ENCODE data around the gene MAP3K20. TPM values are rescaled to one million over a fixed set of nuclear protein-coding genes. Genes with fewer than 3 reads are reported as not detected.
A peak's percentile ranks its signal among the peaks of the same experiment; 100 is the strongest.

Gene MAP3K20
- total and polyA plus RNA-seq, 2 of the 8 experiments (the other 6 are each of a cell fraction or from before 2014, with no cell fraction given): 3.1 to 11.1 TPM

DNA sequence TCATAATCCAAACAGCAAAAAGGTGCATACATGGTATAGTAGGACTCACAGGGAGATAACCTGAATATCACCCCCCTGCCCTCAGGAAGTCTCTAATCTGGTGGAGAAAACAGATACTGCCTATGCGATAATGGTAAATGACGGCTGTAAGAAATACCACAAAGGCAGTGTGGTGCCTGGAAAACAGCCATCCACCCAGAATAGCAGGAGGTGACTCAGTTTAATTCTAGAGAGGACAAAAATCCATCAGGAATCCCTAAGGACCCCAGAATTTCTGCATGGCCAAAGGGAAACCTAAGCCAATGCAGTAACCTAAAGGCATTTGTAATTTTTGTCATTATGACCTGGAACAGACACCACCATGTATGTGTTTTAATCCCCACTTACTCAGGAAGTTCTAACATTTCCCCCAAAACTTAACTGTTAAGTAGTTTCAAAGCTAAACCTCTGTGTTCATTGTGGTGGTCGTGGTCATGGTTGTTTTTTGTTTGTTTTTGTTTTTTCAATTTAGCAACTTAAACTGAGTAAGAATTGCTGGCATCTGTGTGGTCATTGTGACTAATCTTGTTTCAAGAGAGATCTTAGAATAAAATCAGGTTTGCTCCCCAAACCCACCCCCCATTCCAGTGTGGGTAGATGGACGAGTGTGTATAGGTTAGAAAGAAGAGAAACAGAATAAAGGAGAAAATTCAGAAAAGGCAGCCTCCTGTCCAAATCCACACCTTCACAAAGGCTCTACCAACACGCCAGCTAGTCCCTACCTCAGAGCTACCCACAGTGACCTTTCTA, 157.5 kb downstream of the MAP3K20 start:
- no peak overlapping the region for H3K4me2 ChIP-seq (ENCODE audit: insufficient read depth in 1 of 2, low read depth in 2 of 2, low read length in 2 of 2)
- POLR2A ChIA-PET (ENCODE audit: partially characterized antibody): no interaction called here
- H3K79me1 ChIP-seq (ENCODE audit: low read depth, low read length): no peaks in the 10 kb centered on the region
- DNase-seq (ENCODE audit: low read depth in 1 of 2, low spot score in 2 of 2): no peak
- no peak overlapping the region for H3K14ac ChIP-seq (ENCODE audit: insufficient read length)
- no peak overlapping the region for H4K91ac ChIP-seq (replicated peaks; ENCODE audit: insufficient read length, low read length)
- H3K4me3 ChIP-seq (ENCODE audit: extremely low read depth in 1 of 4, insufficient read depth in 2 of 4, low read depth in 3 of 4, low read length in 4 of 4): no peak overlapping the region
- 0 out of 8 replicates have a peak, but pooled peaks cover 0 to 6% (median 0%) of the 10 kb centered on the region in 4 experiments for H3K36me3 ChIP-seq (ENCODE audit: control insufficient read depth in 2 of 4, insufficient read depth in 4 of 4, low read length in 3 of 4)
- no peak overlapping the region for H3K9ac ChIP-seq (replicated peaks in 1 of 4; ENCODE audit: extremely low read depth in 1 of 4, low read depth in 3 of 4, low read length in 3 of 4)
- CTCF ChIA-PET (ENCODE audit: partially characterized antibody): interaction anchor here (1.0 to 2.3 kb wide), 3 partner anchors 14 to 205 kb away, joined by 3 to 7 read pairs (median 4); no protein-coding TSS in a partner anchor
- no peak overlapping the region for H2BK20ac ChIP-seq (ENCODE audit: low read length)
- whole genome bisulfite sequencing, 2 experiments (ENCODE audit: extremely low coverage in 1 of 2, insufficient coverage in 1 of 2, insufficient read length in 1 of 2, insufficient replicate concordance in 2 of 2, low coverage in 1 of 2, low lambda C conversion rate in 2 of 2, missing lambda C conversion rate in 1 of 2): 84% methylated on average over 5 of the region's 5 CpGs; no CpG with 5 or more reads in 1 of the 2 experiments
- H2BK120ac ChIP-seq (replicated peaks; ENCODE audit: low read depth, low read length): no peak overlapping the region
- no peak overlapping the region for H3K56ac ChIP-seq (replicated peaks; ENCODE audit: insufficient read length, low read depth, low read length)
- H3K9me3 ChIP-seq (ENCODE audit: insufficient read depth in 2 of 2, low read depth in 1 of 2, low read length in 1 of 2): peaks cover 2 to 8% of the 10 kb centered on the region in 2 experiments; a peak in 1 of 4 replicates
- no peak for FAIRE-seq
- H3K4me1 ChIP-seq (replicated peaks in 1 of 4; ENCODE audit: control insufficient read depth in 3 of 4, insufficient read depth in 4 of 4, low read length in 3 of 4): peaks cover 2 to 5% (median 2%) of the 10 kb centered on the region in 4 experiments; a peak in 3 of 7 replicates
- no peaks in the 10 kb centered on the region for H4K20me1 ChIP-seq (replicated peaks in 1 of 2; ENCODE audit: control insufficient read depth in 1 of 2, insufficient read depth in 2 of 2, low read length in 2 of 2)
- H2AK5ac ChIP-seq (ENCODE audit: low read depth, low read length): 0 out of 2 replicates have a peak overlapping the region, but pooled peaks have one; percentile 20
- H3K18ac ChIP-seq (ENCODE audit: extremely low read depth, low read length): no peak overlapping the region
- no peak overlapping the region for H2BK5ac ChIP-seq (ENCODE audit: low read depth, low read length)
- H3K23ac ChIP-seq (ENCODE audit: insufficient read length): no peak overlapping the region
- H2BK12ac ChIP-seq (ENCODE audit: low read depth, low read length): no peak overlapping the region
- H2BK15ac ChIP-seq (ENCODE audit: low read length): no peak overlapping the region
- H4K5ac ChIP-seq (ENCODE audit: insufficient read length, low read depth, low read length): no peak overlapping the region
- H3K23me2 ChIP-seq (ENCODE audit: low read depth, low read length): no peaks in the 10 kb centered on the region; the same call in 1 of the 2 replicates
- no peak overlapping the region for H3K27ac ChIP-seq (ENCODE audit: low read depth, low read length)
- no peak overlapping the region for H3K4ac ChIP-seq (replicated peaks; ENCODE audit: insufficient read length, low read depth, low read length)
- H3K27me3 ChIP-seq (replicated peaks in 1 of 4; ENCODE audit: control insufficient read depth in 3 of 4, extremely low read depth in 1 of 4, insufficient read depth in 3 of 4, low read length in 3 of 4): no peaks in the 10 kb centered on the region
- H3K79me2 ChIP-seq (ENCODE audit: control insufficient read depth in 1 of 2, insufficient read depth in 2 of 2, low read length in 2 of 2): no peaks in the 10 kb centered on the region
- H2AFZ ChIP-seq (ENCODE audit: low read length): no peak overlapping the region
- no peak overlapping the region for H4K8ac ChIP-seq (ENCODE audit: extremely low read depth, insufficient read depth, low read length)
- TF ChIP-seq CTCF (IDR thresholded peaks at IDR 0.05; ENCODE audit: control extremely low read depth in 1 of 3, insufficient read depth in 1 of 3, low read depth in 1 of 3, low read length in 3 of 3) (no peak), TAF1 (IDR thresholded peaks at IDR 0.05; ENCODE audit: low read depth, low read length) (no peak), ASH2L (IDR thresholded peaks at IDR 0.05; ENCODE audit: low read length) (no peak), CBX5 (IDR thresholded peaks at IDR 0.05; ENCODE audit: low read depth, low read length) (no peak), CBX8 (IDR thresholded peaks at IDR 0.05; ENCODE audit: borderline replicate concordance, low read depth, low read length) (no peak), RAD21 (IDR thresholded peaks at IDR 0.05 in 1 of 2, conservative IDR thresholded peaks at IDR 0.05 in 1 of 2; ENCODE audit: low read depth in 2 of 2, low read length in 2 of 2) (no peak), TAF7 (optimal IDR thresholded peaks at IDR 0.05; ENCODE audit: borderline replicate concordance, low read depth, low read length) (no peak)
- TF ChIP-seq, protein P1, sequence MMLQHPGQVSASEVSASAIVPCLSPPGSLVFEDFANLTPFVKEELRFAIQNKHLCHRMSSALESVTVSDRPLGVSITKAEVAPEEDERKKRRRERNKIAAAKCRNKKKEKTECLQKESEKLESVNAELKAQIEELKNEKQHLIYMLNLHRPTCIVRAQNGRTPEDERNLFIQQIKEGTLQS (IDR thresholded peaks at IDR 0.05; ENCODE audit: insufficient read depth, low read depth, low read length): no peak

Measured in H1 (cell line).